GM12878 (cell line): ENCODE measurements around the gene ANKRD50.

Experiments
- EZH2 ChIP-seq: IDR thresholded peaks from 2 replicates; pipeline ENCODE4 v1.6.1; 2012; ENCODE audit warnings: low read depth, mild to moderate bottlenecking, control low read depth, inconsistent platforms, low read length, borderline replicate concordance; ENCODE audit not compliant: control insufficient read depth
- KDM1A ChIP-seq: fragments of 200-600 bp; sonication (generic); IDR thresholded peaks from 2 replicates; pipeline ENCODE4 v1.6.1; 2016; ENCODE audit warnings: borderline replicate concordance
- POLR2A ChIP-seq: IDR thresholded peaks from 2 replicates; pipeline ENCODE4 v1.6.1; 2011; ENCODE audit warnings: low read depth, mild to moderate bottlenecking, low read length
- POLR2AphosphoS5 ChIP-seq: IDR thresholded peaks from 2 replicates; pipeline ENCODE4 v1.6.1; 2011; ENCODE audit warnings: mild to moderate bottlenecking, low read length, inconsistent platforms
- RBBP5 ChIP-seq: fragments of 200-600 bp; sonication (generic); conservative IDR thresholded peaks from 2 replicates; pipeline ENCODE4 v1.6.1; 2016
- SMARCA5 ChIP-seq: fragments of 450-650 bp; IDR thresholded peaks from 2 replicates; pipeline ENCODE4 v1.6.1; 2017; ENCODE audit warnings: mild to moderate bottlenecking
- SREBF2 ChIP-seq: IDR thresholded peaks from 2 replicates; pipeline ENCODE4 v1.6.1; 2012; ENCODE audit warnings: mild to moderate bottlenecking, low read length
- YY1 ChIP-seq: IDR thresholded peaks from 2 replicates; pipeline ENCODE4 v1.6.1; 2011; ENCODE audit warnings: low read depth, mild to moderate bottlenecking, low read length
- TF ChIP-seq, protein P1 (sequence below): IDR thresholded peaks from 2 replicates; pipeline ENCODE4 v1.6.1; 2012; ENCODE audit warnings: low read depth, low read length, improper control_type of control experiment
- TF ChIP-seq, protein P2 (sequence below): fragments of 450-650 bp; IDR thresholded peaks from 2 replicates; pipeline ENCODE4 v1.6.1; 2014; ENCODE audit warnings: mild to moderate bottlenecking
- TF ChIP-seq, protein P3 (sequence below), 3 experiments: IDR thresholded peaks in 2 of 3; conservative IDR thresholded peaks in 1 of 3; 2 replicates each; pipeline ENCODE4 v1.5.1; 2011; ENCODE audit warnings: low read depth in 3 of 3, low read length in 3 of 3, mild to moderate bottlenecking in 3 of 3, control low read depth in 2 of 3, moderate library complexity in 2 of 3, inconsistent platforms in 1 of 3, mixed read lengths in 1 of 3; ENCODE audit not compliant: control insufficient read depth in 2 of 3, insufficient read depth in 1 of 3; ENCODE audit errors: extremely low read depth in 1 of 3
- TF ChIP-seq, protein P4 (sequence below): IDR thresholded peaks from 2 replicates; pipeline ENCODE4 v1.6.1; 2011; ENCODE audit warnings: low read depth, mild to moderate bottlenecking, low read length, moderate library complexity, borderline replicate concordance; ENCODE audit errors: extremely low read depth
- TF ChIP-seq, protein P5 (sequence below): IDR thresholded peaks from 2 replicates; pipeline ENCODE4 v1.6.1; 2012; ENCODE audit warnings: mild to moderate bottlenecking, low read depth, low read length

DNA sequence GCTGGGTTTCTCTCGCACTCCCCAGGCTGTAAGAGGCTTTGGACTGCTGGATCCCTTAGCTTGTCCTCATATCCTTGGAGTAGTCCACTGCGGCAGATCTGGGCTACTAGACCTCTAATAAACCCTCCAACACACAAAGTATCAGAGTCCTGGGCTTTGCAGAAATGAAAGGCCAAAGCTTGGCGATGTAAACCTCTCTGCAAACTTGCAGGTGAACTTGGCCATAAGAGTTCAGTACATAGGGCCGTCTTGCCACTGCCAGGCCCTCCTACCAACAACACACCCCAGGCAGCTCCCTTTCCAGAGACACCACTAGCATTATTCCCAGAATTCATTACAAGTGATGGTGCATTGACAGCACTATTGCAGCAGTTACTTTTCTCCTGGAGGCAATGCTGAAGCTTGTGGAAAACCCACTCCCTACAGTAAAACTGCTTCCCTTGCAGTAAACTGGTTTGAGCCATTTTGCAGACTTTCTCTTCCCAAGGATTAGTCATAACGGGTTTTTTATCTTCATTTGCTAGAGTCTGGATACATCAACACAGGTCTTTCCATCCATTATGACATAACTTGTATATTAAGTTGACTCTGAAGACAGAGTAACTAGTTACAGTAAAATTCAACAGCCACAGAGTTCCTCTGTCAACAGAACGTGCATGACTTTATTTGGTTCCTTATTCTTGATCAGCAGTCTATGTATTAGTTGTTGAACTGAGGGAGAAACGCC, 2.4 kb downstream of the ANKRD50 start:
- TF ChIP-seq KDM1A (no peak), SREBF2 (no peak), RBBP5 (no peak), POLR2A (no peak), POLR2AphosphoS5 (no peak), EZH2 (no peak), SMARCA5 (no peak), YY1 (no peak)
- TF ChIP-seq, protein P1, sequence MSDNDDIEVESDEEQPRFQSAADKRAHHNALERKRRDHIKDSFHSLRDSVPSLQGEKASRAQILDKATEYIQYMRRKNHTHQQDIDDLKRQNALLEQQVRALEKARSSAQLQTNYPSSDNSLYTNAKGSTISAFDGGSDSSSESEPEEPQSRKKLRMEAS, result no peak
- TF ChIP-seq, protein P2, sequence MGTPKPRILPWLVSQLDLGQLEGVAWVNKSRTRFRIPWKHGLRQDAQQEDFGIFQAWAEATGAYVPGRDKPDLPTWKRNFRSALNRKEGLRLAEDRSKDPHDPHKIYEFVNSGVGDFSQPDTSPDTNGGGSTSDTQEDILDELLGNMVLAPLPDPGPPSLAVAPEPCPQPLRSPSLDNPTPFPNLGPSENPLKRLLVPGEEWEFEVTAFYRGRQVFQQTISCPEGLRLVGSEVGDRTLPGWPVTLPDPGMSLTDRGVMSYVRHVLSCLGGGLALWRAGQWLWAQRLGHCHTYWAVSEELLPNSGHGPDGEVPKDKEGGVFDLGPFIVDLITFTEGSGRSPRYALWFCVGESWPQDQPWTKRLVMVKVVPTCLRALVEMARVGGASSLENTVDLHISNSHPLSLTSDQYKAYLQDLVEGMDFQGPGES, result no peak
- TF ChIP-seq, protein P3, sequence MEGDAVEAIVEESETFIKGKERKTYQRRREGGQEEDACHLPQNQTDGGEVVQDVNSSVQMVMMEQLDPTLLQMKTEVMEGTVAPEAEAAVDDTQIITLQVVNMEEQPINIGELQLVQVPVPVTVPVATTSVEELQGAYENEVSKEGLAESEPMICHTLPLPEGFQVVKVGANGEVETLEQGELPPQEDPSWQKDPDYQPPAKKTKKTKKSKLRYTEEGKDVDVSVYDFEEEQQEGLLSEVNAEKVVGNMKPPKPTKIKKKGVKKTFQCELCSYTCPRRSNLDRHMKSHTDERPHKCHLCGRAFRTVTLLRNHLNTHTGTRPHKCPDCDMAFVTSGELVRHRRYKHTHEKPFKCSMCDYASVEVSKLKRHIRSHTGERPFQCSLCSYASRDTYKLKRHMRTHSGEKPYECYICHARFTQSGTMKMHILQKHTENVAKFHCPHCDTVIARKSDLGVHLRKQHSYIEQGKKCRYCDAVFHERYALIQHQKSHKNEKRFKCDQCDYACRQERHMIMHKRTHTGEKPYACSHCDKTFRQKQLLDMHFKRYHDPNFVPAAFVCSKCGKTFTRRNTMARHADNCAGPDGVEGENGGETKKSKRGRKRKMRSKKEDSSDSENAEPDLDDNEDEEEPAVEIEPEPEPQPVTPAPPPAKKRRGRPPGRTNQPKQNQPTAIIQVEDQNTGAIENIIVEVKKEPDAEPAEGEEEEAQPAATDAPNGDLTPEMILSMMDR (IDR thresholded peaks at IDR 0.05 in 2 of 3, conservative IDR thresholded peaks at IDR 0.05 in 1 of 3; ENCODE audit: control insufficient read depth in 2 of 3, extremely low read depth in 1 of 3, insufficient read depth in 1 of 3, low read depth in 3 of 3, low read length in 3 of 3), result no peak
- TF ChIP-seq, protein P4, sequence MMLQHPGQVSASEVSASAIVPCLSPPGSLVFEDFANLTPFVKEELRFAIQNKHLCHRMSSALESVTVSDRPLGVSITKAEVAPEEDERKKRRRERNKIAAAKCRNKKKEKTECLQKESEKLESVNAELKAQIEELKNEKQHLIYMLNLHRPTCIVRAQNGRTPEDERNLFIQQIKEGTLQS, result no peak
- TF ChIP-seq, protein P5, sequence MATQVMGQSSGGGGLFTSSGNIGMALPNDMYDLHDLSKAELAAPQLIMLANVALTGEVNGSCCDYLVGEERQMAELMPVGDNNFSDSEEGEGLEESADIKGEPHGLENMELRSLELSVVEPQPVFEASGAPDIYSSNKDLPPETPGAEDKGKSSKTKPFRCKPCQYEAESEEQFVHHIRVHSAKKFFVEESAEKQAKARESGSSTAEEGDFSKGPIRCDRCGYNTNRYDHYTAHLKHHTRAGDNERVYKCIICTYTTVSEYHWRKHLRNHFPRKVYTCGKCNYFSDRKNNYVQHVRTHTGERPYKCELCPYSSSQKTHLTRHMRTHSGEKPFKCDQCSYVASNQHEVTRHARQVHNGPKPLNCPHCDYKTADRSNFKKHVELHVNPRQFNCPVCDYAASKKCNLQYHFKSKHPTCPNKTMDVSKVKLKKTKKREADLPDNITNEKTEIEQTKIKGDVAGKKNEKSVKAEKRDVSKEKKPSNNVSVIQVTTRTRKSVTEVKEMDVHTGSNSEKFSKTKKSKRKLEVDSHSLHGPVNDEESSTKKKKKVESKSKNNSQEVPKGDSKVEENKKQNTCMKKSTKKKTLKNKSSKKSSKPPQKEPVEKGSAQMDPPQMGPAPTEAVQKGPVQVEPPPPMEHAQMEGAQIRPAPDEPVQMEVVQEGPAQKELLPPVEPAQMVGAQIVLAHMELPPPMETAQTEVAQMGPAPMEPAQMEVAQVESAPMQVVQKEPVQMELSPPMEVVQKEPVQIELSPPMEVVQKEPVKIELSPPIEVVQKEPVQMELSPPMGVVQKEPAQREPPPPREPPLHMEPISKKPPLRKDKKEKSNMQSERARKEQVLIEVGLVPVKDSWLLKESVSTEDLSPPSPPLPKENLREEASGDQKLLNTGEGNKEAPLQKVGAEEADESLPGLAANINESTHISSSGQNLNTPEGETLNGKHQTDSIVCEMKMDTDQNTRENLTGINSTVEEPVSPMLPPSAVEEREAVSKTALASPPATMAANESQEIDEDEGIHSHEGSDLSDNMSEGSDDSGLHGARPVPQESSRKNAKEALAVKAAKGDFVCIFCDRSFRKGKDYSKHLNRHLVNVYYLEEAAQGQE, result no peak
